ENCODE results near the gene COPZ1. TPM values are rescaled to one million over a fixed set of nuclear protein-coding genes. Genes with fewer than 3 reads are reported as not detected.

Gene COPZ1
- total RNA-seq, 1 experiment from 2014 or later, result 104 TPM

GRCh38 chr12:54371328-54372112 lies 46.6 kb downstream of the COPZ1 start:
- Histone ChIP-seq H2BK5ac (ENCODE audit: insufficient read length, low read length) (no peak overlapping the region), H2BK15ac (ENCODE audit: low read depth, low read length) (no peak overlapping the region), H3K56ac (ENCODE audit: insufficient read length, low read depth, low read length) (no peak overlapping the region), H4K8ac (replicated peaks; ENCODE audit: insufficient read length, low read depth, low read length) (no peak overlapping the region), H3K27me3 (ENCODE audit: insufficient read depth, low read length) (peaks cover 2% of the 10 kb centered on the region; the same call in 1 of the 2 replicates), H3K18ac (ENCODE audit: insufficient read length, low read depth, low read length) (no peak overlapping the region), H3K23me2 (ENCODE audit: insufficient read length, low read depth, low read length, poor library complexity, severe bottlenecking) (peaks cover 12% of the 10 kb centered on the region), H3K23ac (ENCODE audit: insufficient read length, low read depth, low read length) (no peak overlapping the region), H2BK12ac (ENCODE audit: insufficient read length, low read depth, low read length) (no peak overlapping the region), H3K4me2 (ENCODE audit: insufficient read depth, insufficient read length, low read length) (no peak overlapping the region), H4K91ac (ENCODE audit: insufficient read length, low read depth, low read length) (no peak overlapping the region), H3K27ac (ENCODE audit: insufficient read length, low read depth, low read length) (no peak overlapping the region), H3K9ac (ENCODE audit: extremely low read depth, insufficient read length, low read length) (no peak overlapping the region), H3T11ph (ENCODE audit: low read length) (no peak overlapping the region), H3K79me1 (ENCODE audit: insufficient read depth, low read depth, low read length, poor library complexity, severe bottlenecking) (no peaks in the 10 kb centered on the region), H3K9me3 (ENCODE audit: control insufficient read depth, low read depth, low read length) (no peaks in the 10 kb centered on the region), H3K4ac (ENCODE audit: low read depth, low read length) (no peak overlapping the region), H2BK20ac (ENCODE audit: low read depth, low read length, poor library complexity, severe bottlenecking) (no peak overlapping the region), H3K4me1 (ENCODE audit: insufficient read depth, low read length) (no peaks in the 10 kb centered on the region), H3K14ac (ENCODE audit: insufficient read depth, low read length) (no peak overlapping the region), H3K79me2 (ENCODE audit: insufficient read depth, low read length) (no peaks in the 10 kb centered on the region), H4K5ac (ENCODE audit: insufficient read length, low read depth, low read length) (no peak overlapping the region), H2AFZ (ENCODE audit: low read length) (no peak overlapping the region), H4K20me1 (ENCODE audit: control insufficient read depth, insufficient read depth, insufficient read length) (no peaks in the 10 kb centered on the region), H2AK5ac (ENCODE audit: insufficient read length, low read length) (no peak overlapping the region), H2BK120ac (ENCODE audit: low read depth, low read length, poor library complexity, severe bottlenecking) (no peak overlapping the region)
- TF ChIP-seq CTCF (conservative IDR thresholded peaks at IDR 0.05), result no peak
- no peaks in the 10 kb centered on the region for H3K9me3 Mint-ChIP-seq
- peak overlapping the region in 1 of 2 experiments; percentile 45; a peak in 2 of 5 replicates for H3K4me3 Mint-ChIP-seq
- DNase-seq, result no peak
- H3K27ac Mint-ChIP-seq, result no peak overlapping the region
- peaks cover 48% of the 10 kb centered on the region for H3K27me3 Mint-ChIP-seq (ENCODE audit: low read depth)
- peaks cover 4 to 25% (median 16%) of the 10 kb centered on the region in 3 experiments; a peak in 6 of 7 replicates for H3K36me3 Mint-ChIP-seq (ENCODE audit: insufficient read depth in 1 of 3, low read depth in 3 of 3)
- no CpG with 5 or more reads among the region's 5 CpGs for WGBS (ENCODE audit: extremely low coverage, insufficient read length, low lambda C conversion rate)
- H3K4me1 Mint-ChIP-seq, result peaks cover 23 to 24% of the 10 kb centered on the region in 2 experiments

Measured in H9 (cell line).